Ishikawa (cell line): ENCODE results near the gene PLA2G15.

ENCODE experiments used
- CEBPB ChIP-seq: IDR thresholded peaks from 2 replicates; pipeline ENCODE4 v1.6.1; 2012
- CREB1 ChIP-seq: IDR thresholded peaks from 2 replicates; pipeline ENCODE4 v1.6.1; 2012; ENCODE audit warnings: low read depth
- EGR1 ChIP-seq: IDR thresholded peaks from 2 replicates; pipeline ENCODE4 v1.6.1; 2012
- EP300 ChIP-seq: IDR thresholded peaks from 2 replicates; pipeline ENCODE4 v1.6.1; 2012; ENCODE audit warnings: borderline replicate concordance
- FOXM1 ChIP-seq: IDR thresholded peaks from 2 replicates; pipeline ENCODE4 v1.6.1; 2012; ENCODE audit warnings: low read depth, borderline replicate concordance
- NFIC ChIP-seq: IDR thresholded peaks from 2 replicates; pipeline ENCODE4 v1.6.1; 2012
- RAD21 ChIP-seq: IDR thresholded peaks from 2 replicates; pipeline ENCODE4 v1.6.1; 2012; ENCODE audit warnings: low read depth
- TAF1 ChIP-seq: IDR thresholded peaks from 2 replicates; pipeline ENCODE4 v1.6.1; 2012; ENCODE audit warnings: low read depth, mild to moderate bottlenecking
- TCF12 ChIP-seq: IDR thresholded peaks from 2 replicates; pipeline ENCODE4 v1.6.1; 2012; ENCODE audit warnings: low read depth
- TEAD4 ChIP-seq: IDR thresholded peaks from 2 replicates; pipeline ENCODE4 v1.6.1; 2012
- YY1 ChIP-seq: IDR thresholded peaks from 2 replicates; pipeline ENCODE4 v1.6.1; 2012; ENCODE audit warnings: low read depth
- ZBTB7A ChIP-seq: IDR thresholded peaks from 2 replicates; pipeline ENCODE4 v1.6.1; 2012; ENCODE audit warnings: low read depth
- TF ChIP-seq, protein P1 (sequence below): IDR thresholded peaks from 2 replicates; pipeline ENCODE4 v1.6.1; 2012
- TF ChIP-seq, protein P2 (sequence below): IDR thresholded peaks from 2 replicates; pipeline ENCODE4 v1.6.1; 2012; ENCODE audit warnings: low read depth, mild to moderate bottlenecking
- TF ChIP-seq, protein P3 (sequence below): IDR thresholded peaks from 2 replicates; pipeline ENCODE4 v1.6.1; 2012

PLA2G15 gene

DNA sequence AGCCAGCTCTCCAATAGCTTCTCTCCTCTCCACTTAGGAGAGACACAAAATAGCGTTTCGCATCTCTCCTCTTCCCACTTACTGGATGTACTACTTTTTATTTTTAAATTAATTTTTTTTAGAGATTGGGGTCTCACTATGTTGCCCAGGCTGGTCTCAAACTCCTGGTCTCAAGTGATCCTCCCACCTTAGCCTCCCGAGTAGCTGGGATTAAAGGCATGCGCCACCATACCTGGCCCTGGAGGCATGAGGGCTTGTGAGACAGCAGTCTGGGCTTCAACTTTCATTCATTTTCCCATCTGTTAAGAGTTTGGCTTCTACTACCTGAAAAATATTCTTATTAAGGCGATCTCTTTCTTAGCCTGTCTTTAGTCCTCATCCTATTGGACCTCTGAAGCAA, 47.3 kb downstream of the PLA2G15 start:
- TF ChIP-seq NFIC (no peak), ZBTB7A (no peak), CREB1 (no peak), TAF1 (no peak), EGR1 (no peak), FOXM1 (no peak), EP300 (no peak), YY1 (no peak), TCF12 (no peak), CEBPB (no peak), TEAD4 (no peak), RAD21 (no peak)
- TF ChIP-seq, protein P1, sequence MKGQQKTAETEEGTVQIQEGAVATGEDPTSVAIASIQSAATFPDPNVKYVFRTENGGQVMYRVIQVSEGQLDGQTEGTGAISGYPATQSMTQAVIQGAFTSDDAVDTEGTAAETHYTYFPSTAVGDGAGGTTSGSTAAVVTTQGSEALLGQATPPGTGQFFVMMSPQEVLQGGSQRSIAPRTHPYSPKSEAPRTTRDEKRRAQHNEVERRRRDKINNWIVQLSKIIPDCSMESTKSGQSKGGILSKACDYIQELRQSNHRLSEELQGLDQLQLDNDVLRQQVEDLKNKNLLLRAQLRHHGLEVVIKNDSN, result no peak
- TF ChIP-seq, protein P2, sequence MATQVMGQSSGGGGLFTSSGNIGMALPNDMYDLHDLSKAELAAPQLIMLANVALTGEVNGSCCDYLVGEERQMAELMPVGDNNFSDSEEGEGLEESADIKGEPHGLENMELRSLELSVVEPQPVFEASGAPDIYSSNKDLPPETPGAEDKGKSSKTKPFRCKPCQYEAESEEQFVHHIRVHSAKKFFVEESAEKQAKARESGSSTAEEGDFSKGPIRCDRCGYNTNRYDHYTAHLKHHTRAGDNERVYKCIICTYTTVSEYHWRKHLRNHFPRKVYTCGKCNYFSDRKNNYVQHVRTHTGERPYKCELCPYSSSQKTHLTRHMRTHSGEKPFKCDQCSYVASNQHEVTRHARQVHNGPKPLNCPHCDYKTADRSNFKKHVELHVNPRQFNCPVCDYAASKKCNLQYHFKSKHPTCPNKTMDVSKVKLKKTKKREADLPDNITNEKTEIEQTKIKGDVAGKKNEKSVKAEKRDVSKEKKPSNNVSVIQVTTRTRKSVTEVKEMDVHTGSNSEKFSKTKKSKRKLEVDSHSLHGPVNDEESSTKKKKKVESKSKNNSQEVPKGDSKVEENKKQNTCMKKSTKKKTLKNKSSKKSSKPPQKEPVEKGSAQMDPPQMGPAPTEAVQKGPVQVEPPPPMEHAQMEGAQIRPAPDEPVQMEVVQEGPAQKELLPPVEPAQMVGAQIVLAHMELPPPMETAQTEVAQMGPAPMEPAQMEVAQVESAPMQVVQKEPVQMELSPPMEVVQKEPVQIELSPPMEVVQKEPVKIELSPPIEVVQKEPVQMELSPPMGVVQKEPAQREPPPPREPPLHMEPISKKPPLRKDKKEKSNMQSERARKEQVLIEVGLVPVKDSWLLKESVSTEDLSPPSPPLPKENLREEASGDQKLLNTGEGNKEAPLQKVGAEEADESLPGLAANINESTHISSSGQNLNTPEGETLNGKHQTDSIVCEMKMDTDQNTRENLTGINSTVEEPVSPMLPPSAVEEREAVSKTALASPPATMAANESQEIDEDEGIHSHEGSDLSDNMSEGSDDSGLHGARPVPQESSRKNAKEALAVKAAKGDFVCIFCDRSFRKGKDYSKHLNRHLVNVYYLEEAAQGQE, result no peak
- TF ChIP-seq, protein P3, sequence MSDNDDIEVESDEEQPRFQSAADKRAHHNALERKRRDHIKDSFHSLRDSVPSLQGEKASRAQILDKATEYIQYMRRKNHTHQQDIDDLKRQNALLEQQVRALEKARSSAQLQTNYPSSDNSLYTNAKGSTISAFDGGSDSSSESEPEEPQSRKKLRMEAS, result no peak

DNA sequence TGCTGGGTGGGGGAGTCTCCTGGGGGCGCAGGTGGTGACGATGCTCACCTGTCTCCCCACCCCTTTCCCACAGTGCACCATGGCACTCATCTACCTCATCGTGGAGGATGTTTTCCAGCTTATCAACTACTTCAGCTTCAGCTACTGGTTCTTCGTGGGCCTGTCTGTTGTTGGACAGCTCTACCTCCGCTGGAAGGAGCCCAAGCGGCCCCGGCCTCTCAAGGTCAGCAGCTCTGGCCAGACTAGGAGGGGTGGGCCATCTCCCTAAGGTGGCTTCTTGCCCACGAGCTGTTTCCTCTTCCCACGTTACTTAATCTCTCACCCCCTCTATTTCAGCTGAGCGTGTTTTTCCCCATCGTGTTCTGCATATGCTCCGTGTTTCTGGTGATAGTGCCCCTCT, 51.1 kb downstream of the PLA2G15 start:
- no peak for TF ChIP-seq YY1
- no peak for TF ChIP-seq TAF1
- no peak for TF ChIP-seq EGR1
- no peak for TF ChIP-seq TEAD4
- TF ChIP-seq CREB1, result no peak

DNA sequence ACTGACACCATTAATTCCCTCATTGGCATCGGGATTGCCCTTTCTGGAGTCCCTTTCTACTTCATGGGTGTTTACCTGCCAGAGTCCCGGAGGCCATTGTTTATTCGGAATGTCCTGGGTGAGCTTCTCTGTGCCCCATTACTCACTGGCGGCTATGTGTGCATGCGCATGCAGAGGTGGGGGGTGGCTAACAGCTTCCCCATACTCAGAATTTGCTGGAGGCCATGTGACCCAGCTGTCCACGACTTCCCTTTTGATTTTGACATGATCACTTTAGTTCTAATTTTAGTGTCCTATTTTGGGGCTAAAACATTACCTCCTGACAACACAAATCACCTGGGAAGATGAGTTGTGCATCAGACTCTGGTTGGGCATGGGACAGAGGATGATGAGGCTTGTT, 51.5 kb downstream of the PLA2G15 start:
- no peak for TF ChIP-seq TAF1
- TF ChIP-seq, protein P2, result no peak
- no peak for TF ChIP-seq ZBTB7A
- TF ChIP-seq CEBPB, result no peak
- no peak for TF ChIP-seq EGR1
- TF ChIP-seq TEAD4, result no peak
- no peak for TF ChIP-seq CREB1

DNA sequence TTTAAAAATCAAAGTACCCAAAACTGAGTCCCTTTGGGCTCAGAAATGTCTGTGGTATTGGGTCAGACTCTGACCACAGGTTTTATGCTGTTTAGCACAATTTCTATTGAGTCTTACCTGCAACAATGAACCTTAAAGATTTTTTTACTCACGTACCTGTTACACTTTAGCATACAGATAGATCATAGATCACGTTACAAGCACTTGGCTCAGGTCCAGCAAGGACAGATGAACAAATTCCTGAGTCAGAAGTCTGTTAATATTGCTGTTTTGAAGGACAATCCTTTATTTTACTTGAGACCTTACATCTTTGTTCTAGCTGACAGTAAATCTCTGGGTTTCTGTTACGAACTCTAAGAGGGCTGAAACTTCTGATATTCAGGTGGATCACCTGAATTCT, 52.7 kb downstream of the PLA2G15 start:
- TF ChIP-seq CREB1 (no peak), NFIC (peak; percentile 53)

DNA sequence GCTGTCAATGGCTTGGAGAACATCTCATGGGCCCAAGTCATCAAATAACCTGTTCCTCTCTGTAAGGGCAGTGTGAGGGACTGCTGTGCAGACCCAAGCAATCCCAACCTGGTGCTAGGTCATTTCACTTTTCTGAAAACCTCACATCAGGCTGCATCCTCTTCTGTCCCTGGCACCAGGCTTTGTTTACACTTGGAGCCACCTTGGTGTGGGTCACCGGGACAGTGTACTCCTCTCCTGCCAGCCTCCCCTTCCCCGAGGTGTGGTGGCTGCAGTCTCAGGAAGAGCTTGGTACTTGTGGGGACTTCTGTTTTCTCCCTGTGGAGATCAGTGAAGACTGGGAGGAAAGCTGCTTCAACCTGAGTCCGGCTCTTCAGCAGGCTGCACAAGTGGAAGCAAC, 53.1 kb downstream of the PLA2G15 start:
- TF ChIP-seq TEAD4, result no peak
- no peak for TF ChIP-seq EGR1
- no peak for TF ChIP-seq NFIC
- TF ChIP-seq, protein P3, result no peak
- TF ChIP-seq, protein P2, result no peak
- TF ChIP-seq ZBTB7A, result no peak
- no peak for TF ChIP-seq RAD21
- TF ChIP-seq YY1, result no peak
- TF ChIP-seq, protein P1, result no peak
- no peak for TF ChIP-seq CEBPB

DNA sequence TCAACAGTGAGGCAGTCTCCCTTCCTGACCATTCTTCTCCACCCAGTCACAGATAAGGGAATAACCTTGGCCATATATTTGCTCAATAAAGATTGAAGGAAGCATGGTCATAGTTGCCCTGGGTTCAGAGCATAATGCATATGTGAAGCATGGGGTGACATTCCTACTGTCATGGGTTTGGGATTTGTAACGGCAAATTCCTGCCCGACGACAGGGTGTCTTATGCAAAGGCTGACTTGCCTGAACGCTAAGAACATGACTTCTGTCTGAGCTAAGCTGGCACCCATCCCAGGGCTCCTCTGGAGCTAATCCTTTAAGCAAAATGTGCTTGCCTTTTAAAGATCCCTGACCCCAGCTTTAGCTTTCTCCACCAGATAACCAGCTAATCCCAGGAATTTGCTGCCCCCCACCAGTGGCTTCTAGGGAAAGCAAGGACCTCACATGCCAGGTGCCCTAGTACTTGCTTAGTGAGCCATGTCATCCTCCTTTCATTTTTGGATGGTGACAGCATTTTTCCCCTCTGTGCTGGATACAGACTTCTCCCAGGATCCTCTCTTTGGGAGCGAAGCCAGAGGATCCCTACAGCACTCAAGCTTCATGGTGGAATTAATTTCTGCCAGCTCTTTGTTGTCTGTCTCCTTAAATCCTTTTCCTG, 53.9 kb downstream of the PLA2G15 start:
- TF ChIP-seq, protein P2, result no peak
- TF ChIP-seq TAF1 (no peak), TCF12 (no peak), YY1 (no peak), FOXM1 (no peak), CEBPB (no peak), EP300 (no peak), ZBTB7A (no peak), CREB1 (no peak), TEAD4 (no peak), EGR1 (no peak)
